HG03025 (cell line): ENCODE results near the gene BLM.
A peak's percentile ranks its signal among the peaks of the same experiment; 100 is the strongest.
"Not testable (repeated sequence)": the region's sequence is repeated elsewhere in the genome, so short reads cannot be mapped to it uniquely, and the experiment has no call there.

ENCODE experiments used
- ATAC-seq: cut with Tn5 transposase; IDR thresholded peaks from one replicate; pipeline ENCODE4 v1.9.1; 2021; ENCODE audit warnings: mild to moderate bottlenecking, moderate library complexity; ENCODE audit not compliant: unreplicated experiment, low FRiP score

Gene BLM

GRCh38 chr15:90716976-90717821, at the start of gene BLM:
TSS of gene BLM (plus strand) at chr15:90717346. CDS start at chr15:90747393, 30,047 bp downstream.
- peak; percentile 96 for ATAC-seq

GRCh38 chr15:90667755-90668345, 49.3 kb upstream of the BLM start:
- ATAC-seq: not testable (repeated sequence)

- ATAC-seq: not testable (repeated sequence)
Observed at GRCh38 chr15:90670631-90671030, 46.5 kb upstream of the BLM start.

GRCh38 chr15:90671216-90671615, 45.9 kb upstream of the BLM start:
- ATAC-seq: no peak

GRCh38 chr15:90673357-90673756, 43.8 kb upstream of the BLM start:
- not testable (repeated sequence) for ATAC-seq

- ATAC-seq: no peak
Observed at GRCh38 chr15:90674476-90674875, 42.7 kb upstream of the BLM start.

GRCh38 chr15:90675464-90675863, 41.7 kb upstream of the BLM start:
- no peak for ATAC-seq

- ATAC-seq: no peak
Observed at GRCh38 chr15:90677807-90678790, 39.0 kb upstream of the BLM start.

GRCh38 chr15:90679959-90680358, 37.2 kb upstream of the BLM start:
- ATAC-seq: no peak

GRCh38 chr15:90680371-90680935, 36.7 kb upstream of the BLM start:
- no peak for ATAC-seq

- no peak for ATAC-seq
Observed at GRCh38 chr15:90681056-90681455, 36.1 kb upstream of the BLM start.

GRCh38 chr15:90681480-90681879, 35.7 kb upstream of the BLM start:
- no peak for ATAC-seq

- ATAC-seq: no peak
Observed at GRCh38 chr15:90683371-90683770, 33.8 kb upstream of the BLM start.

- no peak for ATAC-seq
Observed at GRCh38 chr15:90683876-90684275, 33.3 kb upstream of the BLM start.

GRCh38 chr15:90684281-90684680, 32.9 kb upstream of the BLM start:
- no peak for ATAC-seq

GRCh38 chr15:90685591-90686434, 31.3 kb upstream of the BLM start:
- peak; percentile 18 for ATAC-seq

- peak; percentile 74 for ATAC-seq
Observed at GRCh38 chr15:90686435-90687218, 30.5 kb upstream of the BLM start.

- not testable (repeated sequence) for ATAC-seq
Observed at GRCh38 chr15:90689326-90689961, 27.7 kb upstream of the BLM start.
